Left ventricle myocardium superior (tissue), 1 donor: ENCODE data around the gene VPREB1. TPM values are rescaled to one million over a fixed set of nuclear protein-coding genes. Genes with fewer than 3 reads are reported as not detected.
"Not testable (repeated sequence)": the region's sequence is repeated elsewhere in the genome, so short reads cannot be mapped to it uniquely, and the experiment has no call there.

Experiments used
- ATAC-seq: fragments of 200-7000 bp; cut with Tn5 transposase; one replicate; pipeline ENCODE4 v1.9.1; 2020; ENCODE audit warnings: mild to moderate bottlenecking, moderate library complexity
- DNase-seq: peaks from one replicate; pipeline ENCODE4 v3.0.0-alpha.2; 2020
- intact Hi-C: fragments of 100-400 bp; cut with micrococcal nuclease; formaldehyde crosslinking; loops from one replicate; pipeline ENCODE4 v1.11.0; 2022
- total RNA-seq: library from RNA; stranded (reverse); fragmentation: NEBNext Ultra II Directional; extraction: Animal tissue kit (Norgen Biotek cat#: 25700); gene quantifications from one replicate; pipeline ENCODE4 v1.2.1, GENCODE V29; 2021
- donor health status: DM: no; HTN: yes; CAD: no; lungs with severe emphysema.

The VPREB1 gene
- total RNA-seq, 1 donor from 2014 or later = not detected

DNA sequence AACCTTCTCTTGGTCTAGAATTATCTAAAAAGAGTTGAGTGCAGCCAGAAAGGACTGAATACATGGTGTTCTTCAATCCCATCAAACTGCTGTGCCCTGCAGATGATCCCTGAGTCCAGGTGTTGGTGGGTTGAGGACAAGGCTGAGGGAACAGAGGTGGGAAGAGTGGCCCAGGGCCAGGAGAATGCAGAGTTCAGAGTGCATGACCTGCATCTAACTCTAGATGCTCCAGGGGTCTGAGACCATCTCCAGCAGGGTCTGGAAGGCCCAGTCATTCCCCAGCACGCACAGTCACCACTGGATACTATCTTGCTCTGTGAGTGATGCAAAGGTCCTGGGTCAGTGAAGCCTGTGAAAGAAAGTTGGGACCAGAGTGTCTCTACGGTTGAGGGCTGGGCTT is 2.1 kb upstream of the VPREB1 start:
- intact Hi-C loops = no loop called here
- ATAC-seq (no peak), DNase-seq (no peak)

DNA sequence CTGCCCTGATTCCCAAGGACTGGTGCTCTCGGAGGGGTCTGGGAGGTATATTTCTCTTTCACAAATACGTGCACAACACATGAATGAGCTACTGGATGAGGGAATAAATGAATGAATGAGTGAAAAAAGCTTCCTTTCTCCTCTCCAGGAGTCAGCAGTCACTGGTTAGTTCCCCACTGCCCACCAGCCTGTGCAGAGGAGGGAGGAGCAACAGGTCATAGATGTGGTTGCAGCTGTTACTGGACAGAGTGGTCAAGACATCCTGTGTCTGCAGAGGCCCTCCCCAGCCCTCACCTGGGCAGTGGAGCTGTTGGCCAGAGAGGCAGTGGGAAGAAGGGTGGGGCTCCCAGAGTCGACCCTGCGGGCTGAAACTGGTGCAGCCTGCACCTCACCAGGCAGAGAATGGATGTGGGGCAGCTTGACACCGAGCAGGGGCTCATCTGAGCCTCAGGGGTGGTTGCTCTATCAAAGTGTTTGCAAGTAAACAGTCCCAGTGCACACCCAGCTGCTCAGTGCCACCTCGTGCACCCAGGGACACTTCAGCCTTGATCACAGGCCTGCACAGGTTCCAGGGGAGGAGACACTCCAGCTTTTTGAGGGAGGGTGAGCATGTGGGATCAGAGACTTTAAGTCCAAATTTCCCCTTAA is 1.4 kb upstream of the VPREB1 start:
- DNase-seq = no peak
- ATAC-seq = no peak
- intact Hi-C loops = no loop called here

DNA sequence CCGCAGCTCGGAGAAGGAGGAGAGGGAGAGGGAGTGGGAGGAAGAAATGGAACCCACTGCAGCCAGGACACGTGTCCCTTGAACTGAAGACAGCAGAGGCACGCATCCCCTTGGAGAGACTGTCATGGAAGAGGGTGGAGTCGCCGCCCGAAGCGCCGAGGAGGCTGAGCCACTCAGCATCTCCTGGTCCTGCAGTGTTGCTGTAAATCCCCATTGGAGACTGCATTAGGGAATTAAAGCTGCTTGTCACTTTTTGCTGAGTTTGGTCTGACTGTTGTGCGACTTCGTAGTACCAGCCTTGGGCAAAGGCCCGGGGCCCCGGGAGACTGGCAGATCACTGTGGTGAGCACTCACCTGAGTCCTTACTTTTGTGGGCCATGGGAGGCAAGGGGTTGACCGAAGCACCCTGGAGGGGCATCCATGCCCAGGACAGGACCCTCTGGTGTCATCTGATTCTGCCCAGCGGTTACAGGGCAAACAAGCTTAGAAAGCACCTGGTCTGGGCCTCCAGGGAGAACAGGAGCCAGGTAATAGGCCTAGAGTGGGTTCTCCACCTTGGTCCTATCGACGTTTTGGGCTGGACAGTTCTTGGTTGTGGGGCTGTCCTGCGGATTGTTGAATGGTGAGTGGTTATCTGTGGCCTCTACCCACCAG is 797 bp downstream of the VPREB1 start:
- intact Hi-C loops = no loop called here
- DNase-seq (no peak), ATAC-seq (no peak)

GRCh38 chr22:22245935-22246525 is 1.4 kb downstream of the VPREB1 start:
- intact Hi-C loops = no loop called here
- DNase-seq = no peak
- no peak for ATAC-seq

DNA sequence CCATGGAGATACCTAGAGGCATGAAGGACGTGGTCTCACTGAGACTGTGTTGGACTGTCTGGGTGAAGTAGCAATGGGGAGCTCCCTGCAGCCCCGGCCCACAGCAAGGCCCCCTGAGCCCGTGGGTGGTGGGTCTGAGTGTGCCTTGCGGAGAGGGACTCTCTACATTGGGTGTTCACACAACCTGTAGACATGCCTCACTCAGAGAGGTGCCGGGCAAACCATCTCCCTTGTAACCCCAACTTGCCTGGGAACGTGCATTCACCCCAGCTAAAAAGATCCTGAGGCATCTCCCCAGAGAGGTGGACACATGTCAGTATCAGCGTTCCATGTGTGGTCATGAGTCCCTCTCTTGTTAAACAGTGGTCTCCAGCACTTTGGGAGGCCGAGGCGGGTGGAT is 2.1 kb downstream of the VPREB1 start:
- intact Hi-C loops = no loop called here
- DNase-seq = no peak
- no peak for ATAC-seq

DNA sequence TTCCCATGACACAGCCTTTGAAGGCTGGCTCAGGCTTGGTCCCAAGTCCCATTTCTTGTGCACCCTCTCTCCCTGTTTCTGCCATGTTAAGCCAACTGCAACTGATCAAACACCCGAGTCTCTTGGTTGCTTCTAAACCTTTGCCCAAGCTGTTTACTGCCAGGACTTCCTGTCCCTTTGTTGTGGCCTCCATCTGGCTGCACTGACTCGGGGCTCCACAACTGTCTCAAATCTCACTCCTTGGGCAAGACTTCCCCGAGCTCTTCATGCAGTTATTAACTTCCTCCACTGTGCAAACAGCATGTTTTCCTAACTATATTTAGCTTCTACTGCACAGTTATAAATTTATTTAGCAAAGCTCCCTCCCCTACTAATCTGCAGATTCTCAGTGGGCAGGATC is 4.3 kb downstream of the VPREB1 start:
- intact Hi-C loops = no loop called here
- DNase-seq (no peak), ATAC-seq (no peak)

- DNase-seq, intact Hi-C loops, ATAC-seq: not testable (repeated sequence)
These were observed 6.1 kb downstream of the VPREB1 start for GRCh38 chr22:22250651-22251050.

DNA sequence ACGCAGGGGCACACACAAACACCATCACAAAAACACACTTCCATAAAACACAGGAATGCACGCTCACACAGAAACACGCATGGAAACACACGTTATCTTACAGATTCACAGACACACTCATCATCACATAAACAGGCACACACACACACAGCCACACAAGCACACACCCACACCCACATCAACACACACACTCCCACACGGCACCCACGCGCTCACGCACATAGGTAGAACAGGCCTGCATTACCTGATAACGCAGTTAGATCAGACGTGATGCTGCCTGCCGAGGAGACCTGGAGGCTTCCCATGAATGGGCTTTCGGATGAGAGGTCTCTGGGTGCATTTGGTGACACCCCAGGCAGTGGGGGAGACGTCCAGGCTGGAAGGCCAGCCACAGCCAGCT is 11.5 kb downstream of the VPREB1 start:
- DNase-seq, ATAC-seq, intact Hi-C loops: not testable (repeated sequence)

GRCh38 chr22:22258597-22259415 is 14.2 kb downstream of the VPREB1 start:
- DNase-seq, ATAC-seq, intact Hi-C loops: not testable (repeated sequence)

DNA sequence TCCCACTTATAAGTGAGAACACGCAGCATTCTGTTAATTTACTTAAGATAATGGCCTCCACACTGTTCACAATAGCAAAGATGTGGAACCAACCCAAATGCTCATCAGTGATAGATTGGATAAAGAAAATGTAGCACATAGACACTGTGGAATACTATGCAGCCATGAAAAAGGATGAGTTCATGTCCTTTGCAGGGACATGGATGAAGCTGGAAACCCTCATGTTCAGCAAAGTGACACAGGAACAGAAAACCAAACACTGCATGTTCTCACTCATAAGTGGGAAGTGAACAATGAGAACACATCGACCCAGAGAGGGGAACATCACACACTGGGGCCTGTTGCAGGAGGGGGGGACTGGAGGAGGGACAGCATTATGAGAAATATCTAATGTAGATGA is 15.6 kb downstream of the VPREB1 start:
- intact Hi-C loops, ATAC-seq, DNase-seq: not testable (repeated sequence)

DNA sequence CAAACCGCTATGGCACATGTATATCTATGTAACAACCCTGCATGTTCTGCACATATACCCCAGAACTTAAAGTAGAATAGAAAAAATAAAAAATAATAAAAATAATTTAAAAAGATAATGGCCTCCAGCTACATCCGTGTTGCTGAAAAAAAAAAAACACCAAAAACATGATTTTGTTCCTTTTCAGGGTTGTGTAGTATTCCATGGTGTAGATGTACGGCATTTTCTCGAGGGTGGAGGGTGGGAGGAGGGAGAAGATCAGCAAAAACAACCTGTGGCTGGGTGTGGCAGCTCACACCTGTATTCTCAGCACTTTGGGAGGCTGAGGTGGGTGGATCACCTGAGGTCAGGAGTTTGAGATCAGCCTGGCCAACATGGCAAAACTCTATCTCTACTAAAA is 16.0 kb downstream of the VPREB1 start:
- DNase-seq, intact Hi-C loops, ATAC-seq: not testable (repeated sequence)

DNA sequence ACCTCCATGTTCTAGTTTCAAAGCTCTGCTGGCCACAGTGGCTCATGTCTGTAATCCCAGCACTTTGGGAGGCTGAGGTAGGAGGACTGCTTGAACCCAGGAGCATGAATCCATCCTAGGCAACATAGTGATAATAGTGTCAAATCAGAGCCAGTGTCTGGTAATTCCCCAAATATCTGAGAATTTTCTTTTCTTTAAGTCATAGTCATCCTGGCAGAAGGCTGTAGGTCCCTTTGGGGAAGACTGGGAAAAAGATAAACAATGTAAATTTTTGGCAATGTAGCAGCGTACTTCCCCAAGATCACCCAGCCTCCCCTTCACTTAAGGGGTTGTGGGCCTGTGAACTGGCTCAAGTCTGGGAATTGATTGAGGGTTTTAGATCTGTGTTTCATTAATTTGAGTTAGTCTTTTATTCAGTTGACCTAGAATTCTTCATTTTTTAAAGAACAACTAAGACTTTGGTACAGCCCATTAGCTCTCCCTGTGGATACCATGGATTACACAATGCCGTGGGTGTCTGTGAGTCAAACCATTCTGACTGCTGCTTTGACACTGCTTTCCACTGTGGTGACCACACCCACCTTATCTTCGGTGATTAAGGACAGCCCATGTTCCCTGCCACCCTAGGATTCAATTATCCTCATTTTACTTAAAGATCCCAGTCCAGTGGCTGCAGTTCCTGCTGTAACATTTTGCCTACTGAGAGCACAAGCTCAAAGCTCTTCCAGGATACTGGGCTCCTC is 17.9 kb downstream of the VPREB1 start:
- intact Hi-C loops, DNase-seq: not testable (repeated sequence)

DNA sequence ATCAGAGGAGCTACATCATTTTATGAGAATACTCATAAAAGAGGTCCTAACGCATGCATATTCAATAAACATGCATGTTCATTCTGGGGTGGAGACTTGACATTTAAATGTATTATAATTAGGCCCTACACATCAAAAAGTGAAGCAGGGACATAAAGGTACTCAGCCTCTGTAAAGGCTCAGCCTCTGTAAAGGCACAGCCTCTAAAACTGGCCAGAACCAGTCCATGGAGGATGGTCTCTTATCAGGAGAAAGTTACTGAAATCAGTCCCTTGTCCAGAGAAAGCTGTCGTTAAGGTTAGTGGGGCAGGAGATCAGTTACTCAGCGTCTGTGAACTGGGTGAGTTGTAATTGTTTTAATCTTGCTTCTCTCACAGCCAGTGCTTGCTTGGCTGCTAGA is 19.2 kb downstream of the VPREB1 start:
- DNase-seq, ATAC-seq, intact Hi-C loops: not testable (repeated sequence)

More for the DNA sequence above, 17.9 kb downstream of the VPREB1 start:
- not testable (repeated sequence) for ATAC-seq

DNA sequence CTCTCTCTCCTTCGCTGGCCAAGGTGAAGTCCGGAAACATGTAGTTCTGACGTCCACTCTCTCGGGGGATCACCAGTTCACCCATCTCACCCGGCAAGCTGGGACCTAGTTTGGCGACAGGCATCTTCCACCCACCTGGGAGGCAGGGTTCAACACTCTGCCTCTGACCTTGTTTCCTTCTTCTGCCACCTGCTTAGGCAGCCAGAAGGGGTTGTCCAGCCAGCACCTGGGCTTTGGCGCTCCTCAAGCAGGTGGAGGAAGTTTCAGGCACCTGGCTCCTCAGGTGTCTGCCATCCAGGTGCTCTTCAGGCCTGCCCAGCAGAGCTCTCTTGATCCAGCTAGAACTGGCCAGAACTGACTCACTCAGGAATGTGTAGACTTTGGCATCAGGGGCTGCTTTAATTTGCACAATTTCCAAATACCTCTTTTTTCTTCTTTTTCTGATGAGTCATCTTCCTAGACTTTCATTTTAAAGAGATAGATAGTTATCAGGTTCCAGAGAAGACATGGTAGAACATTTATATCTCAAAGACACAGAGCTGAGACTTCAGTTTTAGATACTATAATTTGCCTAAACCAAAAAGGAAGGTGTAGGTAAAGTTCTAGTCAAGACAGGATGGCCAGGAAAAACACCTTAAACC is 25.6 kb downstream of the VPREB1 start:
- intact Hi-C loops, DNase-seq, ATAC-seq: not testable (repeated sequence)

- ATAC-seq, DNase-seq, intact Hi-C loops: not testable (repeated sequence)
These were observed 32.8 kb downstream of the VPREB1 start for GRCh38 chr22:22277423-22277822.

DNA sequence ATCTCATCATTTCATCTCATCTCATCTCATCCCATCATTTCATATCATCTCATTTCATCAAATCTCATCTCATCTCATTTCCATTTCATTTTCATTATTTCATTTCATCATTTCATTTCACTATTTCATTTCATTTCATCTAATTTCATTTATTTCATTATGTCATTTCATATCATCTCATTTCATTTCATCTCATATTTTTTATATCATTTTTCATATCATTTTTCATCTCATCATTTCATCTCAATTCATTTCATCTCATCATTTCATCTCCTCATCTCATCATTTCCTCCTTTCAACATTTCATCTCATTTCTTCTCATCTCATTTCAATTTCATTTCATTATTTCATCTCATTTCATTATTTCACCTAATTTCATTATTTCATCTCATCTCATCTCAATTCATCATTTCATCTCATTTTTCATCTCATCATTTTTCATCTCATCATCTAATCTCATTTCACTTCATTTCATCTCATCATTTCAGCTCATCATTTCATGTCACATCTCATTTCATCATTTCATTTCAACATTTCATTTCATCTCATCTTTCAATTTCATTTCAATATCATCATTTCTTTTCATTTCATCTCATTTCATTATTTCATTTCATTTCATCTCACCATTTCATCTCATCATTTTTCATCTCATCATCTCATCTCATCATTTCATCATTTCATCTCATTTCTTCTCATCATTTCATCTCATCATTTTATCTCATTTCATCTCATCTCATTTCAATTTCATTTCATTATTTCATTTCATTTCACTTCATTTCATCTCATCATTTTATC is 40.6 kb downstream of the VPREB1 start:
- intact Hi-C loops, DNase-seq, ATAC-seq: not testable (repeated sequence)

DNA sequence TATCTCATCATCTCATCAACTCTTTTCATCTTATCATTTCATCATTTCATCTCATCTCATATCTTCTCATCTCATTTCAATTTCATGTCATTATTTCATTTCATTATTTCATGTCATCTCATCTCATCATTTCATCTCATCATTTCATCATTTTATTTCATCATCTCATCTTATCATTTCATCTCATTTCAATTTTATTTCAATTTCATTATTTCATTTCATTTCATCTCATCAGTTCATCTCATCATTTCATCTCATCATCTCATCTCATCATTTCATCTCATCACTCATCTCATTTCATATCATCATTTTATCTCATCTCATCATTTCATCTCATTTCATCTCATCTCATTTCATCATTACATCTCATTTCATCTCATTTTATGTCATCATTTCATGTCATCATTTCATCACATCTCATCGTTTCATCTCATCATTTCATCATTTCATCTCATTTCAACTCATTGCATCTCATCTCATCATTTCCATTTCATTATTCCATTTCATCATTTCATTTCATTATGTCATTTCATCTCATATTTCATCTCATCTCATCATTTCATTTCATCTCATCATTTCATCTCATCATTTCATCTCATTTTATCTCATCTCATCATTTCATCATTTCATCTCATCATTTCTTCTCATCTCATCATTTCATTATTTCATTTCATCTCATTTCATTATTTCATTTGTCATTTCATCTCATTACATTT is 42.0 kb downstream of the VPREB1 start:
- DNase-seq, ATAC-seq: not testable (repeated sequence)

More for the DNA sequence above, 42.0 kb downstream of the VPREB1 start:
- intact Hi-C loops = not testable (repeated sequence)
